GM23338 (cell line): ENCODE measurements around the gene MPPE1. TPM values are rescaled to one million over a fixed set of nuclear protein-coding genes. Genes with fewer than 3 reads are reported as not detected.

Experiments used
- ATAC-seq: fragments of 200-7000 bp; cut with Tn5 transposase; 3 replicates; pipeline ENCODE4 v1.9.1; 2020
- DNase-seq: peaks from one replicate; pipeline ENCODE4 v3.0.0-alpha.2; 2015; ENCODE audit warnings: low spot score
- H2AFZ ChIP-seq: fragments of 200-600 bp; sonication (generic); 2 replicates; pipeline ENCODE4 v1.8.0; 2016; ENCODE audit warnings: antibody characterized with exemption, mild to moderate bottlenecking, moderate library complexity
- H3F3A ChIP-seq: fragments of 200-600 bp; sonication (generic); replicated peaks from 2 replicates; pipeline ENCODE4 v1.8.0; 2017; ENCODE audit warnings: antibody characterized with exemption, mixed run types, low read depth
- H3K27ac ChIP-seq: fragments of 200-600 bp; sonication (generic); 2 replicates; pipeline ENCODE4 v1.6.1; 2016; ENCODE audit warnings: low read depth
- H3K27me3 ChIP-seq: fragments of 200-600 bp; sonication (generic); 2 replicates; pipeline ENCODE4 v1.8.0; 2016; ENCODE audit warnings: mild to moderate bottlenecking, mixed run types, moderate library complexity; ENCODE audit not compliant: insufficient read depth
- H3K36me3 ChIP-seq: fragments of 200-600 bp; sonication (generic); 2 replicates; pipeline ENCODE4 v1.8.0; 2016; ENCODE audit warnings: mild to moderate bottlenecking; ENCODE audit not compliant: insufficient read depth
- H3K4me1 ChIP-seq: fragments of 200-600 bp; sonication (generic); 2 replicates; pipeline ENCODE4 v1.8.0; 2016; ENCODE audit warnings: mild to moderate bottlenecking, moderate library complexity; ENCODE audit not compliant: insufficient read depth
- H3K4me2 ChIP-seq: fragments of 200-600 bp; sonication (generic); 2 replicates; pipeline ENCODE4 v1.7.1; 2017; ENCODE audit warnings: mixed run types
- H3K4me3 ChIP-seq: fragments of 200-600 bp; sonication (generic); 2 replicates; pipeline ENCODE4 v1.6.1; 2016; ENCODE audit warnings: mixed run types
- H3K79me2 ChIP-seq: fragments of 200-600 bp; sonication (generic); replicated peaks from 2 replicates; pipeline ENCODE4 v1.8.0; 2017; ENCODE audit warnings: mild to moderate bottlenecking; ENCODE audit not compliant: insufficient read depth
- H3K9me2 ChIP-seq: fragments of 200-600 bp; sonication (generic); 2 replicates; pipeline ENCODE4 v1.8.0; 2017; ENCODE audit not compliant: insufficient read depth
- H4K20me1 ChIP-seq: fragments of 200-600 bp; sonication (generic); replicated peaks from 2 replicates; pipeline ENCODE4 v1.8.0; 2017; ENCODE audit warnings: mild to moderate bottlenecking; ENCODE audit not compliant: insufficient read depth
- H3K27ac Mint-ChIP-seq: 2 replicates; pipeline ENCODE4 v1.8.0; 2020; ENCODE audit warnings: inconsistent platforms, mild to moderate bottlenecking, moderate library complexity, mixed read lengths
- H3K27me3 Mint-ChIP-seq: 3 replicates; pipeline ENCODE4 v1.8.0; 2022; ENCODE audit warnings: low read depth, mild to moderate bottlenecking, moderate library complexity, mixed read lengths, inconsistent platforms; ENCODE audit not compliant: insufficient read depth, poor library complexity
- H3K36me3 Mint-ChIP-seq: 3 replicates; pipeline ENCODE4 v1.8.0; 2021; ENCODE audit warnings: low read depth, mild to moderate bottlenecking, inconsistent platforms, moderate library complexity, mixed read lengths
- H3K4me1 Mint-ChIP-seq: 3 replicates; pipeline ENCODE4 v1.8.0; 2020; ENCODE audit warnings: mild to moderate bottlenecking, inconsistent platforms, mixed read lengths
- H3K4me3 Mint-ChIP-seq: 3 replicates; pipeline ENCODE4 v1.8.0; 2021; ENCODE audit warnings: moderate library complexity, mild to moderate bottlenecking, inconsistent platforms, mixed read lengths
- H3K9me3 Mint-ChIP-seq: 3 replicates; pipeline ENCODE4 v1.8.0; 2020; ENCODE audit warnings: moderate library complexity, mild to moderate bottlenecking, inconsistent platforms, mixed read lengths
- CREB1 ChIP-seq: fragments of 250-450 bp; sonication (Bioruptor Pico); IDR thresholded peaks from 2 replicates; pipeline ENCODE4 v1.5.0; 2020; ENCODE audit warnings: low read depth, mild to moderate bottlenecking, moderate library complexity
- ETS1 ChIP-seq: IDR thresholded peaks from 2 replicates; pipeline ENCODE4 v1.6.1; 2016; ENCODE audit warnings: antibody characterized with exemption
- JUNB ChIP-seq: IDR thresholded peaks from one replicate; pipeline ENCODE4 v1.6.1; 2016; ENCODE audit warnings: antibody characterized with exemption; ENCODE audit not compliant: unreplicated experiment
- STAT1 ChIP-seq: IDR thresholded peaks from one replicate; pipeline ENCODE4 v1.6.1; 2016; ENCODE audit warnings: antibody characterized with exemption; ENCODE audit not compliant: unreplicated experiment
- polyA plus RNA-seq: library from polyadenylated mRNA; unstranded; fragments of >200 nt; fragmentation: Nextera tagmentation; extraction: Ambion mirVana; gene quantifications from 2 replicates; pipeline ENCODE4 v1.2.1, GENCODE V29; 2016
- total RNA-seq: library from RNA; depleted of rRNA; stranded (reverse); fragments of >200 nt; shearing (Covaris generic); gene quantifications from 2 replicates; pipeline ENCODE4 v1.2.3, GENCODE V29; 2014
- TF ChIP-seq, protein P1 (sequence below): fragments of 250-450 bp; sonication (Bioruptor Pico); IDR thresholded peaks from 2 replicates; pipeline ENCODE4 v1.5.0; 2020; ENCODE audit warnings: mild to moderate bottlenecking, moderate library complexity

Gene MPPE1
- total and polyA plus RNA-seq, 2 experiments from 2014 or later = 18.8 to 24.6 TPM

GRCh38 chr18:11901826-11902438 lies 6.2 kb downstream of the MPPE1 start:
- Histone ChIP-seq H3K27ac (no peak overlapping the region), H2AFZ (no peak overlapping the region), H3K4me3 (no peak overlapping the region), H3K79me2 (no peaks in the 10 kb centered on the region; the same call in 1 of the 2 replicates), H3K36me3 (no peaks in the 10 kb centered on the region), H3K4me1 (peaks cover 38% of the 10 kb centered on the region), H4K20me1 (no peaks in the 10 kb centered on the region), H3K9me2 (no peaks in the 10 kb centered on the region), H3K4me2 (no peak overlapping the region), H3F3A (no peaks in the 10 kb centered on the region), H3K27me3 (no peaks in the 10 kb centered on the region)
- Mint-ChIP-seq H3K9me3 (no peaks in the 10 kb centered on the region), H3K4me3 (no peak overlapping the region; the same call in 2 of the 3 replicates), H3K27me3 (peaks cover 8% of the 10 kb centered on the region), H3K4me1 (peaks cover 37% of the 10 kb centered on the region), H3K36me3 (peaks cover 13% of the 10 kb centered on the region), H3K27ac (peak overlapping the region; percentile 2; the same call in 1 of the 2 replicates)
- ATAC-seq = no peak
- TF ChIP-seq CREB1 (no peak), STAT1 (no peak), JUNB (no peak)
- TF ChIP-seq, protein P1, sequence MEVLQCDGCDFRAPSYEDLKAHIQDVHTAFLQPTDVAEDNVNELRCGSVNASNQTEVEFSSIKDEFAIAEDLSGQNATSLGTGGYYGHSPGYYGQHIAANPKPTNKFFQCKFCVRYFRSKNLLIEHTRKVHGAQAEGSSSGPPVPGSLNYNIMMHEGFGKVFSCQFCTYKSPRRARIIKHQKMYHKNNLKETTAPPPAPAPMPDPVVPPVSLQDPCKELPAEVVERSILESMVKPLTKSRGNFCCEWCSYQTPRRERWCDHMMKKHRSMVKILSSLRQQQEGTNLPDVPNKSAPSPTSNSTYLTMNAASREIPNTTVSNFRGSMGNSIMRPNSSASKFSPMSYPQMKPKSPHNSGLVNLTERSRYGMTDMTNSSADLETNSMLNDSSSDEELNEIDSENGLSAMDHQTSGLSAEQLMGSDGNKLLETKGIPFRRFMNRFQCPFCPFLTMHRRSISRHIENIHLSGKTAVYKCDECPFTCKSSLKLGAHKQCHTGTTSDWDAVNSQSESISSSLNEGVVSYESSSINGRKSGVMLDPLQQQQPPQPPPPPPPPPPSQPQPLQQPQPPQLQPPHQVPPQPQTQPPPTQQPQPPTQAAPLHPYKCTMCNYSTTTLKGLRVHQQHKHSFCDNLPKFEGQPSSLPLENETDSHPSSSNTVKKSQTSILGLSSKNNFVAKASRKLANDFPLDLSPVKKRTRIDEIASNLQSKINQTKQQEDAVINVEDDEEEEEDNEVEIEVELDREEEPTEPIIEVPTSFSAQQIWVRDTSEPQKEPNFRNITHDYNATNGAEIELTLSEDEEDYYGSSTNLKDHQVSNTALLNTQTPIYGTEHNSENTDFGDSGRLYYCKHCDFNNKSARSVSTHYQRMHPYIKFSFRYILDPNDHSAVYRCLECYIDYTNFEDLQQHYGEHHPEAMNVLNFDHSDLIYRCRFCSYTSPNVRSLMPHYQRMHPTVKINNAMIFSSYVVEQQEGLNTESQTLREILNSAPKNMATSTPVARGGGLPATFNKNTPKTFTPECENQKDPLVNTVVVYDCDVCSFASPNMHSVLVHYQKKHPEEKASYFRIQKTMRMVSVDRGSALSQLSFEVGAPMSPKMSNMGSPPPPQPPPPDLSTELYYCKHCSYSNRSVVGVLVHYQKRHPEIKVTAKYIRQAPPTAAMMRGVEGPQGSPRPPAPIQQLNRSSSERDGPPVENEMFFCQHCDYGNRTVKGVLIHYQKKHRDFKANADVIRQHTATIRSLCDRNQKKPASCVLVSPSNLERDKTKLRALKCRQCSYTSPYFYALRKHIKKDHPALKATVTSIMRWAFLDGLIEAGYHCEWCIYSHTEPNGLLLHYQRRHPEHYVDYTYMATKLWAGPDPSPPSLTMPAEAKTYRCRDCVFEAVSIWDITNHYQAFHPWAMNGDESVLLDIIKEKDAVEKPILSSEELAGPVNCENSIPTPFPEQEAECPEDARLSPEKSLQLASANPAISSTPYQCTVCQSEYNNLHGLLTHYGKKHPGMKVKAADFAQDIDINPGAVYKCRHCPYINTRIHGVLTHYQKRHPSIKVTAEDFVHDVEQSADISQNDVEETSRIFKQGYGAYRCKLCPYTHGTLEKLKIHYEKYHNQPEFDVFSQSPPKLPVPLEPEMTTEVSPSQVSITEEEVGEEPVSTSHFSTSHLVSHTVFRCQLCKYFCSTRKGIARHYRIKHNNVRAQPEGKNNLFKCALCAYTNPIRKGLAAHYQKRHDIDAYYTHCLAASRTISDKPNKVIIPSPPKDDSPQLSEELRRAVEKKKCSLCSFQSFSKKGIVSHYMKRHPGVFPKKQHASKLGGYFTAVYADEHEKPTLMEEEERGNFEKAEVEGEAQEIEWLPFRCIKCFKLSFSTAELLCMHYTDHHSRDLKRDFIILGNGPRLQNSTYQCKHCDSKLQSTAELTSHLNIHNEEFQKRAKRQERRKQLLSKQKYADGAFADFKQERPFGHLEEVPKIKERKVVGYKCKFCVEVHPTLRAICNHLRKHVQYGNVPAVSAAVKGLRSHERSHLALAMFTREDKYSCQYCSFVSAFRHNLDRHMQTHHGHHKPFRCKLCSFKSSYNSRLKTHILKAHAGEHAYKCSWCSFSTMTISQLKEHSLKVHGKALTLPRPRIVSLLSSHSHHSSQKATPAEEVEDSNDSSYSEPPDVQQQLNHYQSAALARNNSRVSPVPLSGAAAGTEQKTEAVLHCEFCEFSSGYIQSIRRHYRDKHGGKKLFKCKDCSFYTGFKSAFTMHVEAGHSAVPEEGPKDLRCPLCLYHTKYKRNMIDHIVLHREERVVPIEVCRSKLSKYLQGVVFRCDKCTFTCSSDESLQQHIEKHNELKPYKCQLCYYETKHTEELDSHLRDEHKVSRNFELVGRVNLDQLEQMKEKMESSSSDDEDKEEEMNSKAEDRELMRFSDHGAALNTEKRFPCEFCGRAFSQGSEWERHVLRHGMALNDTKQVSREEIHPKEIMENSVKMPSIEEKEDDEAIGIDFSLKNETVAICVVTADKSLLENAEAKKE (CRISPR knock-in tag) = no peak
- no peak for DNase-seq

DNA sequence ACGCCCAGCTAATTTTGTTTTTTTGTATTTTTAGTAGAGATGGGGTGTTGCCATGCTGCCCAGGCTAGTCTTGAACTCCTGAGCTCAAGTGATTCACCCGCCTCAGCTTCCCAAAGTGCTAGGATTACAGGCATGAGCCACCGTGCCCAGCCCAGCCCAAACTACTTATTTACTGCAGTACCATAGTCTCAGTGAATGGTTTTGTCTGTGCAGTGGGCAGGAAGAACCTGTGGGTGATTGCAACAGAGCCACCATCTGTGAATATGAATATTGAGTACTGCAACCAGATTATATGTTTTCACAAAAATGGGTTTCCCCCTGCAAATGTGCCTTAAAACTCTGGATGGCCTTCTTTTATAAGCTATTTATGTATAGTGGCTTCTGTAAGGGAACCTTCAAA lies 9.1 kb downstream of the MPPE1 start:
- Histone ChIP-seq H3K36me3 (no peaks in the 10 kb centered on the region), H3K4me3 (no peak overlapping the region), H3K79me2 (no peaks in the 10 kb centered on the region), H3K9me2 (no peaks in the 10 kb centered on the region), H3K27ac (no peak overlapping the region), H3K27me3 (no peaks in the 10 kb centered on the region), H3K4me2 (no peak overlapping the region), H3K4me1 (peaks cover 21% of the 10 kb centered on the region), H4K20me1 (no peaks in the 10 kb centered on the region), H3F3A (no peaks in the 10 kb centered on the region), H2AFZ (no peak overlapping the region)
- H3K27ac Mint-ChIP-seq = no peak overlapping the region
- no peak for DNase-seq
- H3K9me3 Mint-ChIP-seq = no peaks in the 10 kb centered on the region
- ATAC-seq = no peak
- H3K4me1 Mint-ChIP-seq = peaks cover 21% of the 10 kb centered on the region
- no peak overlapping the region for H3K4me3 Mint-ChIP-seq
- H3K36me3 Mint-ChIP-seq = peaks cover 24% of the 10 kb centered on the region
- peaks cover 4% of the 10 kb centered on the region for H3K27me3 Mint-ChIP-seq
- TF ChIP-seq, protein P1 (CRISPR knock-in tag) = no peak
- no peak for TF ChIP-seq ETS1
